HepG2 (cell line): ENCODE results near the gene SUPV3L1. TPM values are rescaled to one million over a fixed set of nuclear protein-coding genes. Genes with fewer than 3 reads are reported as not detected.
A peak's percentile ranks its signal among the peaks of the same experiment; 100 is the strongest.

Experiments used
- ARNTL ChIP-seq: sonication (generic); formaldehyde crosslinking; IDR thresholded peaks from 2 replicates; pipeline ENCODE4 v1.4.0; 2020; ENCODE audit warnings: mild to moderate bottlenecking, missing genetic modification reagents
- CEBPG ChIP-seq: IDR thresholded peaks from 2 replicates; pipeline ENCODE4 v1.6.1; 2016
- FIP1L1 ChIP-seq: fragments of 200-400 bp; formaldehyde crosslinking; IDR thresholded peaks from 2 replicates; pipeline ENCODE4 v1.6.1; 2018; ENCODE audit warnings: low read depth, mild to moderate bottlenecking, low read length, moderate library complexity, borderline replicate concordance; ENCODE audit not compliant: insufficient read depth
- HDAC1 ChIP-seq: sonication (generic); formaldehyde crosslinking; IDR thresholded peaks from 2 replicates; pipeline ENCODE4 v1.5.1; 2020; ENCODE audit warnings: mild to moderate bottlenecking, missing genetic modification reagents
- HHEX ChIP-seq: IDR thresholded peaks from 2 replicates; pipeline ENCODE4 v1.6.1; 2016; ENCODE audit warnings: control low read depth
- KLF12 ChIP-seq: sonication (generic); formaldehyde crosslinking; IDR thresholded peaks from 2 replicates; pipeline ENCODE4 v1.4.0; 2020; ENCODE audit warnings: missing genetic modification reagents, borderline replicate concordance
- MAZ ChIP-seq, 2 experiments: sonication (generic) in 1 of 2; formaldehyde crosslinking in 1 of 2; IDR thresholded peaks; 2 replicates each; pipeline versions ENCODE4 v1.5.0 to v1.6.1; 2012 to 2020; ENCODE audit warnings: low read depth in 2 of 2, mild to moderate bottlenecking in 2 of 2, borderline replicate concordance in 1 of 2, improper control_type of control experiment in 1 of 2, low read length in 1 of 2, missing genetic modification reagents in 1 of 2, moderate library complexity in 1 of 2
- MED1 ChIP-seq: sonication (generic); formaldehyde crosslinking; IDR thresholded peaks from 2 replicates; pipeline ENCODE4 v1.4.0; 2020; ENCODE audit warnings: missing genetic modification reagents
- MTA3 ChIP-seq: sonication (generic); formaldehyde crosslinking; IDR thresholded peaks from 2 replicates; pipeline ENCODE4 v1.4.0; 2020; ENCODE audit warnings: missing genetic modification reagents
- RAD21 ChIP-seq: fragments of 450-650 bp; formaldehyde crosslinking; IDR thresholded peaks from 2 replicates; pipeline ENCODE4 v1.5.0; 2020; ENCODE audit warnings: mild to moderate bottlenecking
- RFXAP ChIP-seq: sonication (generic); formaldehyde crosslinking; IDR thresholded peaks from 2 replicates; pipeline ENCODE4 v1.4.0; 2020; ENCODE audit warnings: missing genetic modification reagents, borderline replicate concordance
- SMC3 ChIP-seq: IDR thresholded peaks from 2 replicates; pipeline ENCODE4 v1.6.1; 2011; ENCODE audit warnings: low read length, improper control_type of control experiment
- TBL1XR1 ChIP-seq: fragments of 150-350 bp; IDR thresholded peaks from 2 replicates; pipeline ENCODE4 v1.6.1; 2014; ENCODE audit warnings: borderline replicate concordance, low read length; ENCODE audit not compliant: partially characterized antibody
- TGIF2 ChIP-seq: IDR thresholded peaks from 2 replicates; pipeline ENCODE4 v1.6.1; 2016; ENCODE audit warnings: control low read depth, missing compliant biosample characterization
- WIZ ChIP-seq: sonication (generic); formaldehyde crosslinking; IDR thresholded peaks from 2 replicates; pipeline ENCODE4 v1.5.1; 2020; ENCODE audit warnings: mild to moderate bottlenecking, missing genetic modification reagents
- XRCC5 ChIP-seq: fragments of 200-400 bp; formaldehyde crosslinking; optimal IDR thresholded peaks from 2 replicates; pipeline ENCODE3; 2017; ENCODE audit warnings: mild to moderate bottlenecking, low read length
- ZFP91 ChIP-seq: sonication (generic); formaldehyde crosslinking; IDR thresholded peaks from 2 replicates; pipeline ENCODE4 v1.9.0; 2022; ENCODE audit warnings: missing genetic modification reagents, mild to moderate bottlenecking, borderline replicate concordance
- ZNF124 ChIP-seq: sonication (generic); formaldehyde crosslinking; IDR thresholded peaks from 2 replicates; pipeline ENCODE4 v1.4.0; 2020; ENCODE audit warnings: missing genetic modification reagents
- ZNF256 ChIP-seq: sonication (generic); formaldehyde crosslinking; conservative IDR thresholded peaks from 2 replicates; pipeline ENCODE4 v1.4.0; 2020; ENCODE audit warnings: missing genetic modification reagents
- ZNF331 ChIP-seq: sonication (generic); formaldehyde crosslinking; IDR thresholded peaks from 2 replicates; pipeline ENCODE4 v1.4.0; 2020; ENCODE audit warnings: missing genetic modification reagents
- ZNF383 ChIP-seq: sonication (generic); formaldehyde crosslinking; IDR thresholded peaks from 2 replicates; pipeline ENCODE4 v1.4.0; 2020; ENCODE audit warnings: missing genetic modification reagents, mild to moderate bottlenecking, borderline replicate concordance
- ZNF431 ChIP-seq: sonication (generic); formaldehyde crosslinking; IDR thresholded peaks from 2 replicates; pipeline ENCODE4 v1.9.0; 2022; ENCODE audit warnings: missing genetic modification reagents, low read depth, mild to moderate bottlenecking, borderline replicate concordance
- ZNF605 ChIP-seq: sonication (generic); formaldehyde crosslinking; IDR thresholded peaks from 2 replicates; pipeline ENCODE4 v1.8.0; 2022; ENCODE audit warnings: mild to moderate bottlenecking, missing genetic modification reagents
- ZSCAN9 ChIP-seq: IDR thresholded peaks from 2 replicates; pipeline ENCODE4 v1.6.1; 2016; ENCODE audit warnings: borderline replicate concordance
- polyA plus RNA-seq, 8 experiments: library from polyadenylated mRNA; depleted of rRNA in 3 of 8; stranded (reverse) in 7 of 8; unstranded in 1 of 8; fragments of >200 nt; fragmentation: Illumina TruSeq in 4 of 8; extraction: Trizol in 4 of 8; gene quantifications; 2 replicates each; pipeline versions ENCODE4 v1.2.1 to v1.2.3, GENCODE V29; 2011 to 2016; ENCODE audit warnings: low read depth in 4 of 8, missing spikeins in 1 of 8, mixed read lengths in 1 of 8; ENCODE audit not compliant: insufficient read depth in 1 of 8
- total RNA-seq, 5 experiments: library from RNA; depleted of rRNA; stranded (reverse); fragments of >200 nt; fragmentation: Illumina TruSeq; extraction: Trizol; gene quantifications; 2 replicates each; pipeline ENCODE4 v1.2.3, GENCODE V29; 2016; ENCODE audit warnings: low read depth in 1 of 5
- TF ChIP-seq, protein P1 (sequence below): sonication (generic); formaldehyde crosslinking; IDR thresholded peaks from 2 replicates; pipeline ENCODE4 v1.8.0; 2022; ENCODE audit warnings: missing genetic modification reagents, mild to moderate bottlenecking, borderline replicate concordance
- TF ChIP-seq, protein P2 (sequence below): sonication (generic); formaldehyde crosslinking; IDR thresholded peaks from 2 replicates; pipeline ENCODE4 v1.4.0; 2020; ENCODE audit warnings: mild to moderate bottlenecking, missing genetic modification reagents
- TF ChIP-seq, protein P3 (sequence below): sonication (generic); formaldehyde crosslinking; IDR thresholded peaks from 2 replicates; pipeline ENCODE4 v1.5.0; 2020; ENCODE audit warnings: mild to moderate bottlenecking, missing genetic modification reagents, moderate library complexity

Gene SUPV3L1
- total and polyA plus RNA-seq, 2 of the 13 experiments (the other 11 are each of a cell fraction or from before 2014, with no cell fraction given): 28.8 to 45.7 TPM

- TF ChIP-seq ZSCAN9 (CRISPR knock-in tag) (no peak), ZFP91 (CRISPR knock-in tag) (0 out of 2 replicates have a peak, but pooled peaks have one; percentile 20), MAZ (IDR thresholded peaks at IDR 0.05; ENCODE audit: borderline replicate concordance, low read depth, low read length) (no peak), MAZ (CRISPR knock-in tag; IDR thresholded peaks at IDR 0.05; ENCODE audit: low read depth) (0 out of 2 replicates have a peak, but pooled peaks have one; percentile 42), ZNF124 (no peak), WIZ (CRISPR knock-in tag) (no peak), MTA3 (CRISPR knock-in tag) (no peak), FIP1L1 (no peak), KLF12 (CRISPR knock-in tag) (no peak), RFXAP (CRISPR knock-in tag) (peak; percentile 30; the same call in 1 of the 2 replicates), ZNF383 (CRISPR knock-in tag) (no peak), ARNTL (CRISPR knock-in tag) (no peak), TGIF2 (CRISPR knock-in tag) (0 out of 2 replicates have a peak, but pooled peaks have one; percentile 37), ZNF605 (peak; percentile 18; the same call in 1 of the 2 replicates), SMC3 (peak; percentile 94), HHEX (CRISPR knock-in tag) (no peak), TBL1XR1 (no peak), ZNF331 (CRISPR knock-in tag) (0 out of 2 replicates have a peak, but pooled peaks have one; percentile 19), RAD21 (peak; percentile 87), XRCC5 (peak; percentile 66), CEBPG (peak; percentile 51; the same call in 1 of the 2 replicates), ZNF256 (CRISPR knock-in tag) (no peak), HDAC1 (CRISPR knock-in tag) (no peak), MED1 (CRISPR knock-in tag) (no peak), ZNF431 (no peak)
- TF ChIP-seq, protein P1, sequence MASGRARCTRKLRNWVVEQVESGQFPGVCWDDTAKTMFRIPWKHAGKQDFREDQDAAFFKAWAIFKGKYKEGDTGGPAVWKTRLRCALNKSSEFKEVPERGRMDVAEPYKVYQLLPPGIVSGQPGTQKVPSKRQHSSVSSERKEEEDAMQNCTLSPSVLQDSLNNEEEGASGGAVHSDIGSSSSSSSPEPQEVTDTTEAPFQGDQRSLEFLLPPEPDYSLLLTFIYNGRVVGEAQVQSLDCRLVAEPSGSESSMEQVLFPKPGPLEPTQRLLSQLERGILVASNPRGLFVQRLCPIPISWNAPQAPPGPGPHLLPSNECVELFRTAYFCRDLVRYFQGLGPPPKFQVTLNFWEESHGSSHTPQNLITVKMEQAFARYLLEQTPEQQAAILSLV (CRISPR knock-in tag): no peak
- TF ChIP-seq, protein P2, sequence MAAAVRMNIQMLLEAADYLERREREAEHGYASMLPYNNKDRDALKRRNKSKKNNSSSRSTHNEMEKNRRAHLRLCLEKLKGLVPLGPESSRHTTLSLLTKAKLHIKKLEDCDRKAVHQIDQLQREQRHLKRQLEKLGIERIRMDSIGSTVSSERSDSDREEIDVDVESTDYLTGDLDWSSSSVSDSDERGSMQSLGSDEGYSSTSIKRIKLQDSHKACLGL (CRISPR knock-in tag): no peak
- TF ChIP-seq, protein P3, sequence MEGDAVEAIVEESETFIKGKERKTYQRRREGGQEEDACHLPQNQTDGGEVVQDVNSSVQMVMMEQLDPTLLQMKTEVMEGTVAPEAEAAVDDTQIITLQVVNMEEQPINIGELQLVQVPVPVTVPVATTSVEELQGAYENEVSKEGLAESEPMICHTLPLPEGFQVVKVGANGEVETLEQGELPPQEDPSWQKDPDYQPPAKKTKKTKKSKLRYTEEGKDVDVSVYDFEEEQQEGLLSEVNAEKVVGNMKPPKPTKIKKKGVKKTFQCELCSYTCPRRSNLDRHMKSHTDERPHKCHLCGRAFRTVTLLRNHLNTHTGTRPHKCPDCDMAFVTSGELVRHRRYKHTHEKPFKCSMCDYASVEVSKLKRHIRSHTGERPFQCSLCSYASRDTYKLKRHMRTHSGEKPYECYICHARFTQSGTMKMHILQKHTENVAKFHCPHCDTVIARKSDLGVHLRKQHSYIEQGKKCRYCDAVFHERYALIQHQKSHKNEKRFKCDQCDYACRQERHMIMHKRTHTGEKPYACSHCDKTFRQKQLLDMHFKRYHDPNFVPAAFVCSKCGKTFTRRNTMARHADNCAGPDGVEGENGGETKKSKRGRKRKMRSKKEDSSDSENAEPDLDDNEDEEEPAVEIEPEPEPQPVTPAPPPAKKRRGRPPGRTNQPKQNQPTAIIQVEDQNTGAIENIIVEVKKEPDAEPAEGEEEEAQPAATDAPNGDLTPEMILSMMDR (CRISPR knock-in tag): peak; percentile 93
These were observed 57.6 kb downstream of the SUPV3L1 start (continued) for GRCh38 chr10:69237528-69238159.
